Measurements from ENCODE around the gene DDX5.

- TF ChIP-seq POLR2A (IDR thresholded peaks at IDR 0.05) (no peak), CTCF (IDR thresholded peaks at IDR 0.05) (no peak)
These were observed 2.7 kb downstream of the DDX5 start for GRCh38 chr17:64503341-64503740.

All from heart left ventricle (tissue), 13 donors.